ENCODE data around the gene COL17A1.

Gene COL17A1

DNA sequence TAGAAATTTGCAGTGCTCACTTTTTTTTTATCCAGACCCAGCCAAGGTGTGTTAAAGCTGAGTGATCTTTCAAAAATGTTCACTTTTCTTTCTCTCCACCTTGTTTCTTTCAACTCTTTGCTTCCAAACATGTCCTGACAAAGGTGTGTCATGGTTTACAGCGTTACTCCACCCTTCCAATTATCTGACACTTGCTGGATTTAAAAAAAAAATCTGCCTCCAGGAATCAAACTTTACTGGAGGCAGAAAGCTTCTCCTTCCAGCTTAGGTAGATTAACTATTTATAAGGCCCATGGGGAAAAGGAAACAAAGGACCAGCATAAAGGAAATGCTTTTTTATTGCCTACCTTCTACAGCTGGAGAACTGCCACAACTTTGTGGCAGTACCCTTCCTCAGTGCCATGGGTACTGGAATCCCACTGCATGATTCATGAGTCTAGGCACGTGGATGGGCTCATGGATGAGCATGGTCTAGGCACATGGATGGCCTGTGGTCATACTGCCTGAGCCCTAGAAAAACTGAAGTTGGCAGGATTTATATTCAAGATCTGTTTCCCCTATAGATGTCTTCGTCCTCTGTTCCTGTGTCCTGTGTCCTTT, at the start of gene COL17A1:
COL17A1 (minus strand) TSS at position 80 of the 600 bp plus-strand sequence. CDS start 5,207 bp downstream, outside the sequence.
- DNase-seq, result no peak

- DNase-seq, result no peak
These were observed 44.4 kb upstream of the COL17A1 start for GRCh38 chr10:104130041-104130440.

DNA sequence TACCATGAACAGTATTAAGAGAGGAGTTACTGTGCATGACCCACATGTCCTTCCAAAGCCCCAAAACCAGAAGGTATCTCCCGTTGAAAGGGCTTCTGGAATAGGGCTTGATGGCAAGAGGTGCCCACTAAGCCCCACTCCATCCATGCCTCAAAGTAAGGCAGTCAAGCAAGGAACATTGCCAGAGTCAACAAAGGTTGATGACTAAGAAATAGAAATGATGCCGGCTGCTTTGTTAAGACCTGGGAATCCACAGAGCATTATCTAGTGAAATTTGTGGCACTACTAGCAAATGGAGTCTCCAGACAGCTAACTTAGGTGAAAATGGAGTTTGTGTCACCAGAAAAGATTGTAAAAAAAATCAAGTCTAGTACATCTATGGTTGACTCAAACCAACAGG, 42.5 kb upstream of the COL17A1 start:
- DNase-seq, result no peak

- DNase-seq, result peak; percentile 1
These were observed 41.7 kb upstream of the COL17A1 start for GRCh38 chr10:104127411-104127810.

- DNase-seq, result no peak
These were observed 37.7 kb upstream of the COL17A1 start for GRCh38 chr10:104123397-104123796.

- DNase-seq, result no peak
These were observed 36.8 kb upstream of the COL17A1 start for GRCh38 chr10:104122225-104123107.

- peak; percentile 99 for DNase-seq
These were observed 36.0 kb upstream of the COL17A1 start, which contains the start of gene SFR1 for GRCh38 chr10:104121485-104122224. SFR1 (plus strand) TSS chr10:104122171; CDS start chr10:104122184, 13 bp downstream.

DNA sequence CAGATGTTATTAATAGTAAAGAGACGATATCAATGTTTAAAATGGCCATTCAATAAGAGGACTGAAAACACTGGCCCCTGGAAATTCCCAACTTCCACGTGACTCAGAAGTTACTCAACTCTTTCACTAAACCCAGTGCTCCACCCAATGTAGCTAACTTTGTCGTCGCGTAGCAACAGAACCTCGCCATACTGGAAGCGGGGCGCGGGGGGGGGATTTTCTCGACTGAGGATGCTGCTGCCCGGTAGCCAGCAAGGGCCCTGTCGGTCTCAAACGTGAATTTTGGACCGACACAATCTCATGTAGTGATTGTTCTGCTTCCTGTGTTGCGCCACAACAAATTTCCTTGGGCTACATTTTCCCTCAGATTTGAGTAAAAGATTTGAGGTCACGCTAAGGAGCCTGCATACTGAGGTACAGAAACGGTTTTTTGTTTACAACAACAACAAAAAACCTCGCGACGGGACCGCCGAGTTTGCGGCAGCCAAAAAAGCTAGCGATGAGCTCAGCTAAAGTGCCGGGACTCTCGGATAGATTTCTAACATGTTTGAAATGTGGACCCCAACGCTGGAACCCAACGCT, 35.3 kb upstream of the COL17A1 start:
- peak; percentile 90 for DNase-seq

GRCh38 chr10:104120512-104120902, 34.8 kb upstream of the COL17A1 start:
- no peak for DNase-seq

- no peak for DNase-seq
These were observed 34.3 kb upstream of the COL17A1 start for GRCh38 chr10:104119996-104120395.

GRCh38 chr10:104117839-104118323, 32.2 kb upstream of the COL17A1 start:
- no peak for DNase-seq

- DNase-seq, result no peak
These were observed 27.8 kb upstream of the COL17A1 start for GRCh38 chr10:104113376-104113956.

DNA sequence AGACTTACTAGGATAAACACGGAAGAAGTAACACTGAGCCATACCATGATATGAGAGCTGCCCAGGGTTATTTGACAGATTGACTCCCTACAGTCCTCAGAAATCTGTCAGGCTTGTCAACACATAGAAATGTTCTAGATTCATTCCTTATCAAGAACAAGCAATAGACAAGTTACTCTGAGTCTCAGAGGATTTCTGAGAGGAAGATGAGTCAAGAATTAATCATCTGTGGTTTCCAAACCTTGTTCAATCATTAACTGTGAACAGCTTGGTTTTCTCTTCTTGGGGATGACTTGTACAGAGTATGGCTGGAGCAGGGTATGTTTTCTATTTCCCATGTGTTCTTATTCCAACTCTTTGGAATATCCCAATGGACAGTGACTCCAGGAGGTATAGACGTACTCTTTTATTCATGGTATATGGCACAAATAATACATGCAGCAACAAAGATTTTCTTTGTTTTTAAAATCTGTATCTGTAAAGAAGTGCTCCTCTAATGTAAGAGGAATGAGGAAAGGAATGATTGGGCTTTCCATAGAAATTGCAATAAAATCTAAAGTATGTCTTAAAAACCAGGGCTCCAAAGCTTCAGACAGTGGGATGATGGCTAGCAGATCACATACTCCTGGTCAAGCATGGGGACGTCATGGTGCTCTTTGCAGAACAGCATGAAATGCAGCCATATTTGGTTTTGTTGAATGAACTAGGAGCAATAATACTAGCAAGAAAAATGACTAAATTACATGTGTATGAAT, 24.4 kb upstream of the COL17A1 start:
- DNase-seq, result no peak

GRCh38 chr10:104104926-104105325, 19.2 kb upstream of the COL17A1 start:
- no peak for DNase-seq

DNA sequence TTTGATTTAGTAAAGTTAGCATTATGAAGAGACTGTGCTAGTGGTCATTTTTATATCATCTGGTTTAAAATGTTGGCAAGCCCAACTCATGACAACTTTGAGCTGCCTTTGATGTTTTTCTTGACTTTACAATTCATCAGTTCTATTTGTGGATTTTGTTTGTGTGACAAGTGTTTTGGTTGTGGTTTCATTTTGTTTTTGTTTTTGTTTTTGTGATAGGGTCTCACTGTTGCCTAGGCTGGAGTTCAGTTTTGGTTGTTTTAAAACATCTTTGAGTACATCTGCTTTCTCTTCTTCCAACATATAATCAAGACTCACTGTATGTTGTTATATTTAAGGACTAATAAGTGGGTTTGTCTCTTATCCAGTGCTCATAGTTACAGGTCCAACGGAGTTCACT, 18.7 kb upstream of the COL17A1 start:
- DNase-seq, result no peak

DNA sequence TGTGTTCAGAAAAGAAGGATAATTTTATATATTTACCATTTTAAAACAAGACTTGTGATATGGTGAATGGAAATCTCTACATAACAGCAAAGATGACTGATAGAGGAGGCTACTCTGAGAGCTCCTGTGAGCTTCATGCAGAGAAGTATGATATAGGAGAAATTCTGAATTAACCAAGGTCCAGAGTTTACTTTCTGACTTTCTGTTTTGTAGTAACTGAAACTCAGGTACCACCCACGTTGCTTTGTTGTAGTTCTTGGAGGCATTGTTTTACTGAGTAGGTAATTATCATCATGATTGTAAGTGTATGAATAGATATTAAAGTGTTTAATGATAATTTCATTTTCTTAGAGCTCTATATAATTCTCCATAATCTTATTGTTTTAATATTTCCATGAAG, 18.3 kb upstream of the COL17A1 start:
- DNase-seq, result no peak

GRCh38 chr10:104101902-104102301, 16.2 kb upstream of the COL17A1 start:
- DNase-seq, result no peak

GRCh38 chr10:104100795-104101194, 15.1 kb upstream of the COL17A1 start:
- DNase-seq, result no peak

DNA sequence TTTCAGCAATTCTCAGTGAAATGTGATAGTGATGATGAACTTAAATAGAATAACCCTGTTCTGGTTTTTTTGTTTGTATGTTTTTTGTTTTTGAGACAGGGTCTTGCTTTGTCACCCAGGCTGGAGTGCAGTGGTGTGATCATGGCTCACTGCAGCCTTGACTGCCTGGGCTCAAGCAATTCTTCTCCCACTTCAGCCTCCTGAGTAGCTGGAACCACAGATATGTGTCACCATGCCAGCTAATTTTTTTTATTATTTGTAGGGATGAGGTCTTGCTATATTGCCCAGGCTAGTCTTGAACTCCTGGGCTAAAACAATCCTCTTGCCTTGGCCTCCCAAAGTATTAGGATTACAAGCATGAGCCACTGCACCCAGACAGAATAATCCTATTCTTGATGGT, 14.3 kb upstream of the COL17A1 start:
- no peak for DNase-seq

- no peak for DNase-seq
These were observed 13.6 kb upstream of the COL17A1 start for GRCh38 chr10:104099269-104099668.

- no peak for DNase-seq
These were observed 12.8 kb upstream of the COL17A1 start for GRCh38 chr10:104098358-104098925.
